ENCODE data around the gene CCDC40. TPM values are rescaled to one million over a fixed set of nuclear protein-coding genes. Genes with fewer than 3 reads are reported as not detected.

Gene CCDC40
- polyA plus RNA-seq, 1 donor: 21.5 TPM

GRCh38 chr17:80141463-80142165 is 105.2 kb downstream of the CCDC40 start:
- DNase-seq: no peak

GRCh38 chr17:80142929-80143328 is 106.5 kb downstream of the CCDC40 start:
- DNase-seq: no peak

- no peak for DNase-seq
Measured at GRCh38 chr17:80145076-80146075, 108.9 kb downstream of the CCDC40 start.

- no peak for DNase-seq
Measured at GRCh38 chr17:80146121-80147034, 109.9 kb downstream of the CCDC40 start.

- peak; percentile 98 for DNase-seq
Measured at GRCh38 chr17:80147035-80147822, 110.8 kb downstream of the CCDC40 start, which contains the start of gene EIF4A3. Gene EIF4A3 (minus strand): TSS chr17:80147128. CDS start chr17:80146961, 167 bp downstream.

Other genes starting within 250 kb of the CCDC40 start
- 11.6 TPM for gene CBX8, start 239.6 kb upstream of the CCDC40 start, polyA plus RNA-seq (ENCODE audit: insufficient read length)
- gene CBX4, start 197.2 kb upstream of the CCDC40 start, polyA plus RNA-seq (ENCODE audit: insufficient read length): 9.5 TPM
- gene TBC1D16, start 770 bp upstream of the CCDC40 start, polyA plus RNA-seq (ENCODE audit: insufficient read length): 33.1 TPM
- 33.3 TPM for gene GAA, start 64.9 kb downstream of the CCDC40 start, polyA plus RNA-seq (ENCODE audit: insufficient read length)
- gene EIF4A3, start 110.5 kb downstream of the CCDC40 start, polyA plus RNA-seq (ENCODE audit: insufficient read length): 106 TPM
- gene CARD14, start 133.4 kb downstream of the CCDC40 start, polyA plus RNA-seq (ENCODE audit: insufficient read length): 2.2 TPM
- gene SGSH, start 183.7 kb downstream of the CCDC40 start, polyA plus RNA-seq (ENCODE audit: insufficient read length): 41.8 TPM
- gene SLC26A11, start 183.8 kb downstream of the CCDC40 start, polyA plus RNA-seq (ENCODE audit: insufficient read length): 27.2 TPM
- gene RNF213, start 224.2 kb downstream of the CCDC40 start, polyA plus RNA-seq (ENCODE audit: insufficient read length): 99.9 TPM